H1 (cell line): Measurements from ENCODE around the gene CABP4. TPM values are rescaled to one million over a fixed set of nuclear protein-coding genes. Genes with fewer than 3 reads are reported as not detected.

Source experiments
- CTCF ChIA-PET: fragments of 300-600 bp; sonication (Branson Sonifier 250); formaldehyde crosslinking; loops from one replicate; lab custom pipeline; 2021; ENCODE audit not compliant: partially characterized antibody; lab: Charles Lee
- POLR2A ChIA-PET: fragments of 300-600 bp; sonication (Branson Sonifier 250); formaldehyde crosslinking; loops from one replicate; lab custom pipeline; 2021; ENCODE audit warnings: inconsistent platforms; ENCODE audit not compliant: partially characterized antibody; lab: Charles Lee
- DNase-seq, 2 experiments: peaks; one replicate each; pipeline versions ENCODE4 v3.0.0 to v3.0.0-alpha.2; 2010 to 2022; ENCODE audit warnings: low spot score in 2 of 2, low read depth in 1 of 2, mixed read lengths in 1 of 2
- FAIRE-seq: peaks from 2 replicates; lab custom pipeline; 2011; peaks lifted over from hg19 to GRCh38; lab: Jason Lieb, UNC
- H2AFZ ChIP-seq: 2 replicates; pipeline ENCODE4 v1.8.1; 2012; ENCODE audit warnings: low read length, inconsistent platforms
- H2AK5ac ChIP-seq: 2 replicates; pipeline ENCODE4 v1.6.1; 2013; ENCODE audit warnings: low read depth, low read length
- H2BK120ac ChIP-seq: replicated peaks from 2 replicates; pipeline ENCODE3; 2013; ENCODE audit warnings: low read depth, low read length, inconsistent platforms
- H2BK12ac ChIP-seq: 2 replicates; pipeline ENCODE4 v1.6.1; 2013; ENCODE audit warnings: low read depth, low read length
- H2BK15ac ChIP-seq: 2 replicates; pipeline ENCODE4 v1.6.1; 2013; ENCODE audit warnings: low read length
- H2BK20ac ChIP-seq: 2 replicates; pipeline ENCODE4 v1.6.1; 2013; ENCODE audit warnings: low read length
- H2BK5ac ChIP-seq: 2 replicates; pipeline ENCODE4 v1.6.1; 2013; ENCODE audit warnings: low read depth, low read length
- H3K14ac ChIP-seq: 2 replicates; pipeline ENCODE4 v1.6.1; 2013; ENCODE audit warnings: inconsistent platforms; ENCODE audit not compliant: insufficient read length
- H3K18ac ChIP-seq: 2 replicates; pipeline ENCODE4 v1.6.1; 2013; ENCODE audit warnings: low read length; ENCODE audit errors: extremely low read depth
- H3K23ac ChIP-seq: 2 replicates; pipeline ENCODE4 v1.6.1; 2013; ENCODE audit warnings: inconsistent platforms; ENCODE audit not compliant: insufficient read length
- H3K23me2 ChIP-seq: 2 replicates; pipeline ENCODE4 v1.6.1; 2013; ENCODE audit warnings: low read depth, low read length
- H3K27ac ChIP-seq: 2 replicates; pipeline ENCODE4 v1.6.1; 2011; ENCODE audit warnings: low read depth, low read length, inconsistent platforms
- H3K27me3 ChIP-seq, 4 experiments: replicated peaks in 1 of 4; 1 replicate in 1 of 4; 2 replicates in 3 of 4; pipeline versions ENCODE4 v1.6.1 to v1.8.1; 2011 to 2013; ENCODE audit warnings: low read length in 3 of 4, mild to moderate bottlenecking in 3 of 4, inconsistent platforms in 2 of 4, mixed read lengths in 2 of 4, moderate library complexity in 1 of 4; ENCODE audit not compliant: control insufficient read depth in 3 of 4, insufficient read depth in 3 of 4; ENCODE audit errors: extremely low read depth in 1 of 4
- H3K36me3 ChIP-seq, 4 experiments: 2 replicates each; pipeline versions ENCODE4 v1.6.1 to v1.8.1; 2011 to 2013; ENCODE audit warnings: mild to moderate bottlenecking in 4 of 4, low read length in 3 of 4, moderate library complexity in 2 of 4, control low read depth in 1 of 4, inconsistent platforms in 1 of 4; ENCODE audit not compliant: insufficient read depth in 4 of 4, control insufficient read depth in 2 of 4
- H3K4ac ChIP-seq: replicated peaks from 2 replicates; pipeline ENCODE3; 2013; ENCODE audit warnings: low read length, low read depth, mixed read lengths, inconsistent platforms; ENCODE audit not compliant: insufficient read length
- H3K4me1 ChIP-seq, 4 experiments: replicated peaks in 1 of 4; 1 replicate in 1 of 4; 2 replicates in 3 of 4; pipeline versions ENCODE4 v1.6.1 to v1.8.1; 2011 to 2013; ENCODE audit warnings: low read length in 3 of 4, inconsistent platforms in 2 of 4, mixed read lengths in 1 of 4; ENCODE audit not compliant: insufficient read depth in 4 of 4, control insufficient read depth in 3 of 4
- H3K4me2 ChIP-seq, 2 experiments: 2 replicates each; pipeline versions ENCODE4 v1.6.1 to v1.8.1; 2011 to 2013; ENCODE audit warnings: low read depth in 2 of 2, low read length in 2 of 2, control low read depth in 1 of 2, inconsistent platforms in 1 of 2, mild to moderate bottlenecking in 1 of 2; ENCODE audit not compliant: insufficient read depth in 1 of 2
- H3K4me3 ChIP-seq, 4 experiments: fragments of 200-600, 300-600 bp in 1 of 4; sonication (generic), shearing (Covaris generic), sonication (Bioruptor Twin) in 1 of 4; 2 replicates each; pipeline versions ENCODE4 v1.5.1 to v1.8.1; 2011 to 2016; ENCODE audit warnings: low read length in 4 of 4, low read depth in 3 of 4, control low read depth in 2 of 4, inconsistent platforms in 2 of 4, mild to moderate bottlenecking in 2 of 4, mixed read lengths in 1 of 4, moderate library complexity in 1 of 4; ENCODE audit not compliant: insufficient read depth in 2 of 4; ENCODE audit errors: extremely low read depth in 1 of 4
- H3K56ac ChIP-seq: replicated peaks from 2 replicates; pipeline ENCODE3; 2013; ENCODE audit warnings: low read depth, mild to moderate bottlenecking, mixed read lengths, low read length, inconsistent platforms; ENCODE audit not compliant: insufficient read length
- H3K79me1 ChIP-seq: 2 replicates; pipeline ENCODE4 v1.6.1; 2013; ENCODE audit warnings: low read depth, low read length, control low read depth
- H3K79me2 ChIP-seq, 2 experiments: 2 replicates each; pipeline versions ENCODE4 v1.6.1 to v1.8.1; 2012 to 2013; ENCODE audit warnings: low read length in 2 of 2, mild to moderate bottlenecking in 2 of 2, inconsistent platforms in 1 of 2; ENCODE audit not compliant: insufficient read depth in 2 of 2, control insufficient read depth in 1 of 2
- H3K9ac ChIP-seq, 4 experiments: replicated peaks in 1 of 4; 1 replicate in 1 of 4; 2 replicates in 3 of 4; pipeline versions ENCODE4 v1.6.1 to v1.8.1; 2011 to 2013; ENCODE audit warnings: low read depth in 3 of 4, low read length in 3 of 4, control low read depth in 2 of 4, mild to moderate bottlenecking in 2 of 4, moderate library complexity in 2 of 4, inconsistent platforms in 1 of 4; ENCODE audit errors: extremely low read depth in 1 of 4
- H3K9me3 ChIP-seq, 2 experiments: 2 replicates each; pipeline versions ENCODE4 v1.6.1 to v1.8.1; 2012 to 2013; ENCODE audit warnings: mild to moderate bottlenecking in 2 of 2, moderate library complexity in 2 of 2, control low read depth in 1 of 2, inconsistent platforms in 1 of 2, low read depth in 1 of 2, low read length in 1 of 2, mixed read lengths in 1 of 2; ENCODE audit not compliant: insufficient read depth in 2 of 2
- H4K20me1 ChIP-seq, 2 experiments: replicated peaks in 1 of 2; 2 replicates each; pipeline versions ENCODE3 to v1.8.1; 2011 to 2013; ENCODE audit warnings: inconsistent platforms in 2 of 2, low read length in 2 of 2, mild to moderate bottlenecking in 1 of 2; ENCODE audit not compliant: insufficient read depth in 2 of 2, control insufficient read depth in 1 of 2
- H4K5ac ChIP-seq: 2 replicates; pipeline ENCODE4 v1.6.1; 2013; ENCODE audit warnings: low read length, low read depth, mixed read lengths, inconsistent platforms; ENCODE audit not compliant: insufficient read length
- H4K8ac ChIP-seq: 2 replicates; pipeline ENCODE4 v1.8.0; 2013; ENCODE audit warnings: mild to moderate bottlenecking, moderate library complexity, low read length, inconsistent platforms; ENCODE audit not compliant: insufficient read depth; ENCODE audit errors: extremely low read depth
- H4K91ac ChIP-seq: replicated peaks from 2 replicates; pipeline ENCODE3; 2013; ENCODE audit warnings: low read length, mixed read lengths, inconsistent platforms; ENCODE audit not compliant: insufficient read length
- CHD2 ChIP-seq: IDR thresholded peaks from 2 replicates; pipeline ENCODE4 v1.6.1; 2012; ENCODE audit warnings: low read length, improper control_type of control experiment
- CTBP2 ChIP-seq: IDR thresholded peaks from 2 replicates; pipeline ENCODE4 v1.7.0; 2011; ENCODE audit warnings: borderline replicate concordance, mild to moderate bottlenecking, moderate library complexity, mixed read lengths, low read length; ENCODE audit not compliant: insufficient read depth, insufficient read length
- JUND ChIP-seq: IDR thresholded peaks from 2 replicates; pipeline ENCODE4 v1.6.1; 2011; ENCODE audit warnings: mild to moderate bottlenecking, improper control_type of control experiment, low read length
- KDM4A ChIP-seq: IDR thresholded peaks from one replicate; pipeline ENCODE4 v1.7.1; 2012; ENCODE audit warnings: low read depth, mild to moderate bottlenecking, moderate library complexity, low read length, inconsistent platforms; ENCODE audit not compliant: severe bottlenecking
- PHF8 ChIP-seq: fragments of 200-600 bp; sonication (generic); conservative IDR thresholded peaks from 2 replicates; pipeline ENCODE4 v1.7.1; 2012; ENCODE audit warnings: low read depth, mild to moderate bottlenecking, inconsistent platforms, low read length, moderate library complexity
- RAD21 ChIP-seq, 2 experiments: IDR thresholded peaks in 1 of 2; conservative IDR thresholded peaks in 1 of 2; 2 replicates each; pipeline ENCODE4 v1.6.1; 2011; ENCODE audit warnings: low read depth in 2 of 2, low read length in 2 of 2, improper control_type of control experiment in 1 of 2, inconsistent platforms in 1 of 2, mild to moderate bottlenecking in 1 of 2, moderate library complexity in 1 of 2
- SP4 ChIP-seq: IDR thresholded peaks from 2 replicates; pipeline ENCODE4 v1.6.1; 2012; ENCODE audit warnings: low read length, inconsistent platforms
- SUZ12 ChIP-seq: fragments of 200-600 bp; sonication (generic); IDR thresholded peaks from 2 replicates; pipeline ENCODE4 v1.6.1; 2012; ENCODE audit warnings: mild to moderate bottlenecking, inconsistent platforms, low read length, moderate library complexity, mixed read lengths
- USF2 ChIP-seq: IDR thresholded peaks from 2 replicates; pipeline ENCODE4 v1.6.1; 2011; ENCODE audit warnings: low read length, improper control_type of control experiment
- YY1 ChIP-seq: IDR thresholded peaks from 2 replicates; pipeline ENCODE4 v1.6.1; 2011; ENCODE audit warnings: low read depth, mild to moderate bottlenecking, low read length
- WGBS, 2 experiments: shearing (Covaris generic) in 1 of 2; methylation state at CpG; one replicate each; pipeline versions ENCODE4 v1.1.6 to v1.1.7; 2013 to 2015; ENCODE audit warnings: low lambda C conversion rate in 2 of 2, mixed read lengths in 2 of 2, inconsistent platforms in 1 of 2, low coverage in 1 of 2, missing lambda C conversion rate in 1 of 2; ENCODE audit not compliant: insufficient replicate concordance in 2 of 2, insufficient coverage in 1 of 2, insufficient read length in 1 of 2; ENCODE audit errors: extremely low coverage in 1 of 2, missing lambda C conversion rate in 1 of 2; 5-methylcytosine and 5-hydroxymethylcytosine counted together
- polyA plus RNA-seq, 7 experiments: library from polyadenylated mRNA; depleted of rRNA in 3 of 7; stranded (reverse) in 5 of 7; unstranded in 2 of 7; fragments of >200 nt in 5 of 7; fragments of 200-250 nt in 2 of 7; gene quantifications; 1 replicate in 5 of 7; 2 replicates in 1 of 7; 4 replicates in 1 of 7; pipeline versions ENCODE4 v1.2.1 to v1.2.3, GENCODE V29; 2011 to 2013; ENCODE audit warnings: missing spikeins in 2 of 7, mixed read lengths in 2 of 7
- total RNA-seq: library from RNA; stranded (reverse); fragmentation: NEBNext Ultra II Directional; extraction: Animal tissue kit (Norgen Biotek cat#: 25700); gene quantifications from 2 replicates; pipeline ENCODE4 v1.2.1, GENCODE V29; 2021

CABP4 gene
- total and polyA plus RNA-seq, 2 of the 8 experiments (the other 6 are each of a cell fraction or from before 2014, with no cell fraction given), result not detected

GRCh38 chr11:67500831-67501715, 45.9 kb downstream of the CABP4 start:
- H3K23me2 ChIP-seq, result peaks cover 14% of the 10 kb centered on the region; the same call in 1 of the 2 replicates
- ChIA-PET POLR2A (interaction anchor here (1.1 to 1.5 kb wide), 3 partner anchors 10 to 34 kb away, joined by 3 to 4 read pairs (median 3); no protein-coding TSS in a partner anchor), CTCF (interaction anchor here (1.2 to 1.4 kb wide), 3 partner anchors 8 to 114 kb away, joined by 3 to 4 read pairs (median 4); no protein-coding TSS in a partner anchor)
- no peak overlapping the region for H3K4ac ChIP-seq
- peaks cover 3 to 12% of the 10 kb centered on the region in 2 experiments for H4K20me1 ChIP-seq
- no peak overlapping the region for H4K91ac ChIP-seq
- no peak overlapping the region for H3K14ac ChIP-seq
- DNase-seq, result no peak
- H2AK5ac ChIP-seq, result no peak overlapping the region
- no peak overlapping the region for H3K4me2 ChIP-seq
- no peaks in the 10 kb centered on the region for H3K79me1 ChIP-seq
- H3K18ac ChIP-seq, result no peak overlapping the region
- H3K27me3 ChIP-seq, result peaks cover 0 to 8% (median 4%) of the 10 kb centered on the region in 4 experiments; a peak in 3 of 7 replicates
- H2BK15ac ChIP-seq, result no peak overlapping the region
- H3K56ac ChIP-seq, result no peak overlapping the region
- H3K4me1 ChIP-seq, result peaks cover 0 to 19% (median 7%) of the 10 kb centered on the region in 4 experiments; a peak in 5 of 7 replicates
- no peak for FAIRE-seq
- no peaks in the 10 kb centered on the region for H3K9me3 ChIP-seq
- H2BK5ac ChIP-seq, result no peak overlapping the region
- H2BK20ac ChIP-seq, result no peak overlapping the region
- 92 to 100% methylated on average over 1 to 9 of the region's 9 CpGs for WGBS, 2 experiments
- H2AFZ ChIP-seq, result no peak overlapping the region
- H3K36me3 ChIP-seq, result peaks cover 0 to 8% (median 4%) of the 10 kb centered on the region in 4 experiments; a peak in 6 of 8 replicates
- no peak overlapping the region for H4K8ac ChIP-seq
- H3K9ac ChIP-seq, result no peak overlapping the region
- no peak overlapping the region for H3K27ac ChIP-seq
- no peaks in the 10 kb centered on the region for H3K79me2 ChIP-seq
- H3K23ac ChIP-seq, result no peak overlapping the region
- no peak overlapping the region for H3K4me3 ChIP-seq
- no peak overlapping the region for H2BK12ac ChIP-seq
- no peak overlapping the region for H4K5ac ChIP-seq
- H2BK120ac ChIP-seq, result no peak overlapping the region
- TF ChIP-seq CHD2, result no peak
- no peak for TF ChIP-seq SP4
- TF ChIP-seq JUND, result no peak
- no peak for TF ChIP-seq YY1
- no peak for TF ChIP-seq SUZ12
- no peak for TF ChIP-seq USF2
- TF ChIP-seq RAD21 (IDR thresholded peaks at IDR 0.05 in 1 of 2, conservative IDR thresholded peaks at IDR 0.05 in 1 of 2; ENCODE audit: low read depth in 2 of 2, low read length in 2 of 2), result no peak
- TF ChIP-seq KDM4A, result no peak
- TF ChIP-seq CTBP2, result no peak
- no peak for TF ChIP-seq PHF8
